CD4-positive, alpha-beta T cell (primary cell): ENCODE results near the gene FAM174C. TPM values are rescaled to one million over a fixed set of nuclear protein-coding genes. Genes with fewer than 3 reads are reported as not detected.

Experiments used
- ATAC-seq: fragments of 200-7000 bp; cut with Tn5 transposase; one replicate; pipeline ENCODE4 v1.10.0; 2022; ENCODE audit warnings: mild to moderate bottlenecking; ENCODE audit not compliant: poor library complexity
- CTCF ChIA-PET: fragments of 350-600 bp; sonication (Branson Sonifier 250); formaldehyde crosslinking; loops from one replicate; lab custom pipeline; 2021; ENCODE audit warnings: antibody characterized with exemption, inconsistent platforms; lab: Charles Lee
- POLR2A ChIA-PET: fragments of 350-600 bp; sonication (Branson Sonifier 250); formaldehyde crosslinking; loops from one replicate; lab custom pipeline; 2021; ENCODE audit warnings: antibody characterized with exemption, inconsistent platforms; lab: Charles Lee
- DNase-seq, 14 experiments: peaks; one replicate each; pipeline ENCODE4 v3.0.0-alpha.2; 2013 to 2020; ENCODE audit warnings: mixed read lengths in 2 of 14
- H3K27ac ChIP-seq, 2 donors: one replicate each; pipeline versions ENCODE4 v1.5.1 to v1.7.0; 2013; ENCODE audit warnings: low read length in 2 of 2, low read depth in 1 of 2, mild to moderate bottlenecking in 1 of 2
- H3K27me3 ChIP-seq, 2 experiments: 1 replicate in 1 of 2; 2 replicates in 1 of 2; pipeline versions ENCODE4 v1.6.1 to v1.7.0; 2013; ENCODE audit warnings: low read length in 2 of 2, control low read depth in 1 of 2, mild to moderate bottlenecking in 1 of 2, moderate library complexity in 1 of 2; ENCODE audit not compliant: insufficient read depth in 2 of 2, control insufficient read depth in 1 of 2
- H3K36me3 ChIP-seq: one replicate; pipeline ENCODE4 v1.6.1; 2013; ENCODE audit warnings: low read length, control low read depth; ENCODE audit not compliant: insufficient read depth
- H3K4me1 ChIP-seq: one replicate; pipeline ENCODE4 v1.6.1; 2013; ENCODE audit warnings: low read length, control low read depth; ENCODE audit not compliant: insufficient read depth
- H3K4me3 ChIP-seq: one replicate; pipeline ENCODE4 v1.5.1; 2013; ENCODE audit warnings: mild to moderate bottlenecking, low read length, moderate library complexity
- H3K9me3 ChIP-seq, 2 experiments: 1 replicate in 1 of 2; 2 replicates in 1 of 2; pipeline versions ENCODE4 v1.6.1 to v1.7.0; 2013; ENCODE audit warnings: low read length in 2 of 2, mild to moderate bottlenecking in 2 of 2, control low read depth in 1 of 2, moderate library complexity in 1 of 2; ENCODE audit not compliant: control insufficient read depth in 1 of 2, insufficient read depth in 1 of 2
- H3K27ac Mint-ChIP-seq: one replicate; pipeline ENCODE4 v1.8.0; 2020; ENCODE audit warnings: mixed read lengths
- H3K27me3 Mint-ChIP-seq: one replicate; pipeline ENCODE4 v1.8.0; 2021; ENCODE audit warnings: mixed read lengths
- H3K36me3 Mint-ChIP-seq: one replicate; pipeline ENCODE4 v1.8.0; 2021; ENCODE audit warnings: low read depth, mixed read lengths
- H3K4me1 Mint-ChIP-seq: one replicate; pipeline ENCODE4 v1.8.0; 2021; ENCODE audit warnings: low read depth, mixed read lengths
- H3K4me3 Mint-ChIP-seq: one replicate; pipeline ENCODE4 v1.8.0; 2020; ENCODE audit warnings: mild to moderate bottlenecking, mixed read lengths
- H3K9me3 Mint-ChIP-seq: one replicate; pipeline ENCODE4 v1.8.0; 2020; ENCODE audit warnings: mixed read lengths
- CTCF ChIP-seq: fragments of 200-600 bp; IDR thresholded peaks from one replicate; pipeline ENCODE4 v1.8.0; 2022; ENCODE audit warnings: antibody characterized with exemption, mild to moderate bottlenecking
- intact Hi-C, 2 experiments: fragments of 100-400 bp; cut with DNase I in 1 of 2; cut with micrococcal nuclease in 1 of 2; formaldehyde crosslinking; loops; one replicate each; pipeline versions ENCODE4 v1.15.1 to v1.9.0; 2023 to 2025; cut with DNase I, micrococcal nuclease
- total RNA-seq, 174 experiments: library from RNA in 2 of 174; stranded (reverse) in 2 of 174; gene quantifications; one replicate each; pipeline ENCODE4 v1.2.3 and lab custom pipeline; 2021 to 2026

The FAM174C gene
- total RNA-seq, 2 experiments from 2014 or later = 32.0 to 38.3 TPM

GRCh38 chr19:1229924-1230782 is 45.2 kb upstream of the FAM174C start:
- POLR2A ChIA-PET = no interaction called here

GRCh38 chr19:1230783-1231489 is 44.4 kb upstream of the FAM174C start:
- ChIA-PET CTCF (no interaction called here), POLR2A (no interaction called here)
- Histone ChIP-seq H3K27me3 (no peaks in the 10 kb centered on the region), H3K36me3 (peaks cover 3% of the 10 kb centered on the region), H3K27ac (no peak overlapping the region), H3K4me1 (no peaks in the 10 kb centered on the region), H3K9me3 (peaks cover 0 to 5% of the 10 kb centered on the region in 2 experiments), H3K4me3 (no peak overlapping the region)
- Mint-ChIP-seq H3K4me3 (no peak overlapping the region), H3K27me3 (no peaks in the 10 kb centered on the region), H3K9me3 (no peaks in the 10 kb centered on the region), H3K4me1 (no peaks in the 10 kb centered on the region), H3K27ac (no peak overlapping the region), H3K36me3 (peaks cover 3% of the 10 kb centered on the region)
- no peak for TF ChIP-seq CTCF
- no peak for ATAC-seq
- DNase-seq = no peak
- intact Hi-C loops = no loop called here

More at GRCh38 chr19:1229924-1230782, 45.2 kb upstream of the FAM174C start:
- H3K4me1 Mint-ChIP-seq = no peaks in the 10 kb centered on the region
- Histone ChIP-seq H3K27ac (no peak overlapping the region), H3K4me1 (no peaks in the 10 kb centered on the region), H3K27me3 (no peaks in the 10 kb centered on the region), H3K9me3 (peaks cover 0 to 5% of the 10 kb centered on the region in 2 experiments), H3K36me3 (peaks cover 3% of the 10 kb centered on the region), H3K4me3 (no peak overlapping the region)
- H3K4me3 Mint-ChIP-seq = no peak overlapping the region
- CTCF ChIA-PET = no interaction called here
- DNase-seq = no peak
- no peak for ATAC-seq
- intact Hi-C loops = no loop called here
- H3K27me3 Mint-ChIP-seq = no peaks in the 10 kb centered on the region
- H3K9me3 Mint-ChIP-seq = no peaks in the 10 kb centered on the region
- H3K36me3 Mint-ChIP-seq = peaks cover 3% of the 10 kb centered on the region
- H3K27ac Mint-ChIP-seq = no peak overlapping the region
- TF ChIP-seq CTCF = no peak

GRCh38 chr19:1231729-1232637 is 43.3 kb upstream of the FAM174C start:
- H3K27ac Mint-ChIP-seq = no peak overlapping the region
- Histone ChIP-seq H3K36me3 (peaks cover 3% of the 10 kb centered on the region), H3K9me3 (peaks cover 0 to 7% of the 10 kb centered on the region in 2 experiments), H3K27ac (no peak overlapping the region), H3K4me3 (no peak overlapping the region), H3K27me3 (peaks cover 2 to 6% of the 10 kb centered on the region in 2 experiments), H3K4me1 (peaks cover 5% of the 10 kb centered on the region)
- ChIA-PET CTCF (no interaction called here), POLR2A (no interaction called here)
- H3K36me3 Mint-ChIP-seq = peaks cover 3% of the 10 kb centered on the region
- TF ChIP-seq CTCF = no peak
- H3K4me1 Mint-ChIP-seq = no peaks in the 10 kb centered on the region
- no peaks in the 10 kb centered on the region for H3K9me3 Mint-ChIP-seq
- ATAC-seq (no peak), DNase-seq (no peak)
- H3K4me3 Mint-ChIP-seq = no peak overlapping the region
- intact Hi-C loops = no loop called here
- no peaks in the 10 kb centered on the region for H3K27me3 Mint-ChIP-seq
